SIG-M5 (cell line): ENCODE measurements around the gene PRKAR1B.
"Not testable (repeated sequence)": the region's sequence is repeated elsewhere in the genome, so short reads cannot be mapped to it uniquely, and the experiment has no call there.

Experiments
- DNase-seq: peaks from one replicate; lab custom pipeline; 2025; lab: John Stamatoyannopoulos, UW

PRKAR1B gene

DNA sequence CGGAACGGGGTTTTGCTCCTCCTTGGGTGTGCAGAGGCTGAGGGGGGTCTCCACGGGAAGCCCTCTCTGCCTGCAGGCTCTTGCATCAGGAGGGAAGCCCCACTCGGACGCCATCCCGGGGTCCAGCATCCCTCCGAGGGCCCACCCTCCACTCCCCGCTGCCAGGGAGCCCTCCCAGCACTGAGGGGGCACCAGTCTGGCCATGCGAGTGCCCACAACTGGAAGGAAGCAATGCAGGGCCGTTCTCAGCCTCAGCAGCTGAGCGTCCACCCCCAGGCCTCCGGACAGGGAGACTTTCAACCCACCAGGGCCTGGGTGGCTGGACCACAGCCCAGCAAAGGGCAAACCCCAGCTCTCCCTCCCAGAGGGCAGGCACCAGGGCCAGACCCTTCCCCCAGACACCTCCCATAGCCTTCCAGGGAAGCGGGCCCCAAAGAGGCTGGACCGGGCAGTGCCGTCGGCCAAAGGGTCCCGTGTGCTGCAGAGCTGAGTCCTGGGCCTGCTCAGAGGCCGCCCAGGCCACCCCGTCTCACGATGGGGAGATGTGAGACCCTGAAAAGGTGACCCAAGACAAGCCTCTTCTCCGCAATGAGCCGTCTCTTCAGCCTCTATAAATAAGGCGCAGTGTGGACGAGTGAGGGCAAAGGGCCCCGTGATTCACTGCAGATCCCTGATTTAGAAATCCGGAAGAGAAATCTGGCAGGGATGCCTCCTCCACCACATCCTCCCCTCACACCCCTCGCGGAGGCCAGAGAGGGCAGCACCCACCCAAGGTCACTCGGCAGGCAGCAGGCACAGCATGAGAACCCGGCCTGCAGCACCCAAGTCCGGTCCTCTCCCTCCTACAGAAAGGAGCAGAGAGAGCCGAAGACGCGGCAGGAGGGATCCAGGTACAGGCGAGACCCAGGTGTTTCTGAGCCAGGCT, 82.4 kb downstream of the PRKAR1B start:
- DNase-seq: no peak

DNA sequence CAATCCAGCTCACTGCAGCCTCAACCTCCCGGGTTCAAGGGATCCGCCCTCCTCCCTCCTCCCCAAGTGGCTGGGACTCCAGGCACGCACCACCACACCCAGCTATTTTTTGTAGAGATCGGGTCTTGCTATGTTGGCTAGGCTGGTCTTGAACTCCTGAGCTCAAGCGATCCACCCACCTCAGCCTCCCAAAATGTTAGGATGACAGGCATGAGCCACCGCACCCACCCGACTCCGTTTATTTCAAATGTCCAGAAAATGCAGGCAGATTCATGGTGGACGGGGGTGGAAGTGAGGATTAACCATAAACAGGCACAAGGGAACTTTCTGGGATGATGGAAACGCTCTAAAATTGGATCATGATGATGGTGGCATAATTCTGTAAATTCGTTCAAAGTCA, 85.1 kb downstream of the PRKAR1B start:
- DNase-seq: no peak

DNA sequence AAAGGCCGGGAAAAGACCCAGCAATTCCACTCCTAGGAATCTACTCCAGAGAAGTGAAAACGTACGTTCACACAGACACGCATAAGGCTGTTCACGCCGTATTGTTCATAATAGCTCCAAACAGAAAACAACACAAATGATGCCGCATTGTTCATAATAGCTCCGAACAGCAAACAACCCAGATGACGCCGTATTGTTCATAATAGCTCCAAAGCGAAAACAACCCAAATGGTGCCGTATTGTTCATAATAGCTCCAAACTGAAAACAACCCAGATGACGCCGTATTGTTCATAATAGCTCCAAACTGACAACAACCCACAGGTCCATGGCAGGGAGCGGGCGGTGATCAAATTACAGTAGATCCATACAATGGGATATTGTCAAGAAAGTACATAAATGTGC, 85.8 kb downstream of the PRKAR1B start:
- DNase-seq: no peak

DNA sequence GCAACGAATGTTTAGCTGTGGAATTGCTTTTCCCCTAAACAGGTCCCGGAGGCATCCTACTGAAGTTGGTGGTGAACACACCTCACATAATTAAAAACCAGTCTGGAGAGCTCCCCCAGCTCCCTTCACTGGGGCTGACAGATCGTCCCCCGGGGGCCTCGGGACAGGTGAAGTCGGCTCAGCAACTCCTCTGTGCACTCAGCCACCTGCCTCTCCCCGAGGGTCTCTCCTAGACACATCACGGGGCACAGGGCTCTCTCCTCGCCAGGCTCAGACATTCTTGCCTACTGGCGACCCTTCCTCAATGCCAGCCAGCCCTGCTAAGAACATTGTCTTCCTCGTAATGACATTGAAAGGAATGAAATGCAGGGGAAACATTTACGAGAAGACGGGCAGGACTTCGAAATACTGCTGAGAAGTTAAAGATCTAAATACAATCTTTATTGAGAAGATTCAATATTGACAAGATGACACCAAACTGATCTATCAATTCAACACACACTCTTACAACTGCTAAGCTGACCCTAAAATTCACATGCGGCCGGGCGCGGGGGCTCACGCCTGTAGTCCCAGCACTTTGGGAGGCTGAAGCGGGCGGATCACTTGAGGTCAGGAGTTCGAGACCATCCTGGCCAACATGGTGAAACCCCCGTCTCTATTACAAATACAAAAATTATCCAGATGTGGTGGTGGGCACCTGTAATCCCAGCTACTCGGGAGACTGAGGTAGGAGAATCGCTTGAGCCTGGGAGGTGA, 88.6 kb downstream of the PRKAR1B start:
- DNase-seq: no peak

GRCh38 chr7:637826-638225, 89.3 kb downstream of the PRKAR1B start:
- no peak for DNase-seq

GRCh38 chr7:636396-636795, 90.7 kb downstream of the PRKAR1B start:
- DNase-seq: no peak

GRCh38 chr7:635687-636382, 91.2 kb downstream of the PRKAR1B start:
- not testable (repeated sequence) for DNase-seq

GRCh38 chr7:635227-635626, 91.9 kb downstream of the PRKAR1B start:
- no peak for DNase-seq

DNA sequence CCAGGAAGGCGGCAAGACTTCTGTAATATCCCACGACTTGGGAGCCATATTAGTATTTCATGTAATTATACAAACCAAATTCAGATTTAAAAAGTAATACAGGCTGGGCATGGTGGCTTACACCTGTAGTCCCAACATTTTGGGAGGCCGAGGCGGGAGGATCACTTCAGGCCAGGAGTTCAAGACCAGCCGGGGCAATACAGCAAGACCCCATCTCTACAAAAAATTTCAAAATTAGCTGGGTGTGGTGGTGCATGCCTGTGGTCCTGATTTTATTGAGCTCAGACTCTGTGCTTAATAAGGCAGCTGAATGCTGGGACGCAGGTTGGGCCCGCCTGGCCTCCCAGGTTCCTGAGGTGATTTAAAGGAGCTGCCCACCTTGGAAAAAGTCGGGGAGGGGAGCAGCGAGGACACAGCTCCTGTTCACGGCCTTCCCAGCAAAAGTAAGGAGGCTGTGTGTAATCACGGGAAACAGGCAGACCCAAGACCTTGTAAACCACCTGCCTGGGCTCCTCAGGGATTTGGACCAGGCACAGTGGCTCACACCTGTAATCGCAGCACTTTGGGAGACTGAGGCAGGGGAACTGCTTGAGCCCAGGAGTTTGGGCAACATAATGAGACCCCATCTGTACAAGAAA, 93.6 kb downstream of the PRKAR1B start:
- DNase-seq: no peak

- no peak for DNase-seq
These were observed 94.3 kb downstream of the PRKAR1B start for GRCh38 chr7:632831-633210.

DNA sequence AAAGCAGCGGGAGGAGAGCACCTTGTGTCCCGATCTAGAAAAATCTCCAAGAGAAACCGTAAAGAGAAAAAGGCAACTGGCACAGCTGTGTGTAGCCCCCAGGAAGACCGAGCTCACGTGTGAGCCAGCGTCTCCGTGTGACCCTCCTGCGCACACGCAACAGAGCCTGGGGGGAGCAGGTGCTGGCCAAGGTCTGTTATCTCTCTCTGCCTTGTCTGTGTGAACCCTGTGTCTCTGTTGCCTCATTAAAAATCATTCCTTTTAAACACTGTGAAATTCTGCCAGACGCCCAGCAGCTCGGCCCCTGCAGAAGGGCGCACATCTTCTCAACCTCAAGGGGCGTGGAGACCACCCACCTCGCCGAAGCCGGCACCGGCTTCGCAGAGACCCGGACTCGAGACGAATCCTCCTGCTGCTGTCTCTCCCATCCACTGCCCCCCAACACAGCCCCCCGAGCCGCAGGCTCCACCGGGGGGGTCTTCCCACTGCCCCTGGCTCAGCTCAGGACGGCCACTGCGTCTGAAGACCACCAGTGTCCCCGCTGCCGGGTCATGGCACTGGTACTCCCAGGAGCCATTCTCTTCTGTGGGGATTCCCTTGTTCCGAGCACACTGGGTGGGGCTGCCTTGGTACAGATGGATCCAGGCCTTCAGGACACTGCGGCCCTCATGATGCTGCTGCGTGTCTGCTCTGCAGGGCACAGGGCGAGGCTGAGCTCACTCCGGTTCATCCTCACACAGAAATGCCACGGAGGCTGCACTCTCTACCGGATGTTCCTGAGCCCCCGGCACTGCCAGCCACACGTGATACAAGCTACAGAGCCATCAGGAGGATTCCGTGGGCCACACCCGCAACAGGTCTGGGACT, 94.9 kb downstream of the PRKAR1B start:
- DNase-seq: no peak

DNA sequence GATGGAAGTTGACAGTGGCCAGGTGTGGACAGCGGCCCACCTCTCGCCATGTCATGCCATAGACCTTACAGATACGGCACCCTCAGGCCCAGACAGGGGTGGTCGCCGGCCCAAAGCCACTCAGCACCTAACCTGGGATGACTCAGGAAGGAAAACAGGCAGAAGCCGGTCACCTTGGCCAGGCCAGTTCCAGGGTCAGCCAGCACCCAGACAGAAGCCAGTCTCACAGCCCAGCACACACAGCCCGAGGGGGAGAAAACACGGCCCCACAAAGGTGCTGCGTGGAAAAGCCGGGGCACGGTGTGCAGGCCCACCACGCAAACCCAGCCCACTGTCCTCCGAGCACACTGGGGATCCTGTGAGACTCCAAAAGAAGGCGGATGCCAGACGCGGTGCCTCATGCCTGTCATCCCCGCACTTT, 95.8 kb downstream of the PRKAR1B start:
- DNase-seq: no peak

DNA sequence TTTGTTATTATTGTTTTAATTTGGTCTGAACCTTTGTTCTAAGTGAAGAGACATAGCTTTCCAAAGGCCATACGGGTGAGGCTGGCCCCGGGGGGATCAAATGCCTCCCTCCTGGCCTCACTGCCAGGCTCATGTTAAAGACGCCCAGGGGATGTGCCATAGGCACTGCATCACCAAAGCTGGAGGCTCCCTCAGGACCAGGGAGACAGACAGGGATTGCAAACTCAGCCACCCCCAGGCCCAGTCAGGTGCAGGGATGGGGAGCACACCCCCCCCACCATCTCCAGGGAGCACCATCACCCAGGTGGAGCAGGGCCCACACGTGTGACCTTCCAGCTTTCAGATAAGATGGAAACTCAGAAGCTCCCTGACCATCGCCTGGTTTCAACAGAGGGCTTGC, 96.5 kb downstream of the PRKAR1B start:
- no peak for DNase-seq

DNA sequence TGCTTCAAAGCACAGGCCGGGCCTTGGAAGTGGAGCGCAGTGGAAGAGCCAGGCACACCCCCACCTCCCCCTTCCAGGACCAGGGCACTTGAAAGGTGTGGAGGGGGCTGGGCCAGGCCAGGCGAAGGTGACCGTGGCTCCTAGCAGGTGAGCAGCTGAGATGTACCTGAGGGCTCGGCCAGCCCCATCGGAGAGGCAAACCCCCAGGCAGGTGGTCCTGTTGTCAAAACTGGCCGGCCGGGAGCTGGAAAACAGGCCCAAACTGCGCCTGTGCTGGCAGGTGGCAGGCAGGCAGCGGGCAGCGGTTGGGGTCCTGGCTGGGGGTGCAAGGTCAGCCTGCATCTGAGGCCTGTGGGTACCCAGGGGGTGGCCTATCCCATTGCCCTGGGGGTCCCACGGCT, 97.0 kb downstream of the PRKAR1B start:
- no peak for DNase-seq

- no peak for DNase-seq
These were observed 98.3 kb downstream of the PRKAR1B start for GRCh38 chr7:628826-629225.

- DNase-seq: no peak
These were observed 98.7 kb downstream of the PRKAR1B start for GRCh38 chr7:628402-628763.

DNA sequence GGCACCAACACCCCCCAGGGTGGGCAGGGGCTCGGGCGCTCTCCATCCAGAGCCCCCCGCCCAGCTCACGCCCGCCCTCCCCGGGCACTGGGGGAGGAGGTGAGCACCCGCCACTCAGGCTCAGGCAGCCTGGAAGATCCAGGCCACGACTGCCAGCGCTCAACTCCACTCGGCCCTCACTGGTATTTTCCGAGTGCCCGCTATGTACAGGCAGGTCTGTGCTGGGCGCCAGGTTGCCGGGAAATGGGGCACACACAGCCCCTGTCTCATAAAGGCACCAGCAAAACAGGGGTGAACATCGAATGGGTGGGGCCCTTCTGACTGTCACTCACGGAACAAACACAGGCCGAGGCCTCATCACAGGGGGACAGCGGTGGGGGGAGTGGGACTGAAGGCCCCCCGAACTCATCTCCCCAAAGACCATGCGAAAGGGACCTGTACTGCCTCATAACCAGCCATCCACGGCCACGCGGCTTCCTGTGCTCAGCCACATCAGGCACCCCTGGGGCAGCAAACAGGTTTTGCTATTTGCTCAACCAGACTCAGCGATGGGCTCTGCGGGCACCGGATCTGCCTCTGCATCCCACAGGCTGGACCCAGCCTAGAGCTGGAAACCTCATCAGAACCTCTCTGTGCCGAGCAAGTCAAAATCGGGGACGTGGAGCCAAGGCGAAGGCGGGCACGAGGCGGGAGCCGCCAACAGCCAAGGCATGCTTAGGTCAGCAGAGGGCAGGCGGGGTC, 99.2 kb downstream of the PRKAR1B start:
- DNase-seq: no peak

DNA sequence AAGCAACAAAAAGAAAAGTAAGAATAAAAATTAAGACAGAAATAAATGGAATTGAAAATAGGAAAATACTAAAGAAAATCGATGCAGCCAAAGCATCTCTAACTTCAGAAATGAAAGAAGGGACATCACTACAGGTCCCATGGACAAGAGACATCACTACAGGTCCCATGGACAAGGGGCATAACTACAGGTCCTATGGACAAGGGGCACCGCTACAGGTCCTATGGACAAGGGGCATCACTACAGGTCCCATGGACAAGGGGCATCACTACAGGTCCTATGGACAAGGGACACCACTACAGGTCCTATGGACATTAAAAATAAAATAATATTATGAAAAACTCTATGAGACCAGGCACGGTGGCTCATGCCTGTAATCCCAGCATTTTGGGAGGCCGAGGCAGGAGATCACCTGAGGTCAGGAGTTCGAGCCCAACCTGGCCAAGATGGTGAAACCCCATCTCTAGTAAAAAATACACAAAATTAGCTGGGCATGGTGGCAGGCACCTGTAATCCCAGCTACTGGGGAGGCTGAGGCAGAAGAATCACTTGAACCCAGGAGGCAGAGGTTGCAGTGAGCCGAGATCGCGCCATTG, 101.6 kb downstream of the PRKAR1B start:
- DNase-seq: no peak

GRCh38 chr7:623464-623863, 103.6 kb downstream of the PRKAR1B start:
- no peak for DNase-seq
